Caco-2 (cell line): ENCODE measurements around the gene VWA2. TPM values are rescaled to one million over a fixed set of nuclear protein-coding genes. Genes with fewer than 3 reads are reported as not detected.
A peak's percentile ranks its signal among the peaks of the same experiment; 100 is the strongest.

Source experiments
- BruUV-seq: library from RNA; stranded (reverse); fragments of 400-500 nt; replicated peaks from 2 replicates; lab custom pipeline; 2021; lab: Mats Ljungman, UMichigan
- CTCF ChIA-PET: fragments of 300-600 bp; sonication (Branson Sonifier 250); formaldehyde crosslinking; loops from one replicate; lab custom pipeline; 2022; ENCODE audit warnings: antibody characterized with exemption; lab: Charles Lee
- POLR2A ChIA-PET: fragments of 300-600 bp; sonication (Branson Sonifier 250); formaldehyde crosslinking; loops from one replicate; lab custom pipeline; 2022; ENCODE audit warnings: antibody characterized with exemption; lab: Charles Lee
- DNase-seq, 2 experiments: peaks; one replicate each; pipeline versions ENCODE4 v3.0.0 to v3.0.0-alpha.2; 2020 to 2022
- H3K27me3 ChIP-seq: replicated peaks from 2 replicates; pipeline ENCODE4 v1.6.0; 2011; ENCODE audit warnings: low read length; ENCODE audit not compliant: control insufficient read depth, insufficient read depth
- H3K36me3 ChIP-seq: 2 replicates; pipeline ENCODE4 v1.5.1; 2011; ENCODE audit warnings: low read length; ENCODE audit not compliant: control insufficient read depth, insufficient read depth
- H3K4me1 ChIP-seq: fragments of 250-450 bp; sonication (Bioruptor Pico); 2 replicates; pipeline ENCODE4 v1.5.1; 2020; ENCODE audit warnings: mild to moderate bottlenecking
- H3K4me3 ChIP-seq: 2 replicates; pipeline ENCODE4 v1.5.1; 2011; ENCODE audit warnings: low read depth, mild to moderate bottlenecking, control low read depth, low read length
- H3K9me3 ChIP-seq: fragments of 250-450 bp; sonication (Bioruptor Pico); 2 replicates; pipeline ENCODE4 v1.5.1; 2020; ENCODE audit warnings: mild to moderate bottlenecking, moderate library complexity
- H3K27ac Mint-ChIP-seq: one replicate; pipeline ENCODE4 v1.8.0; 2022; ENCODE audit warnings: mixed read lengths; ENCODE audit not compliant: unreplicated experiment
- H3K27me3 Mint-ChIP-seq: one replicate; pipeline ENCODE4 v1.8.0; 2022; ENCODE audit warnings: mixed read lengths; ENCODE audit not compliant: insufficient read depth, unreplicated experiment
- H3K36me3 Mint-ChIP-seq: one replicate; pipeline ENCODE4 v1.8.0; 2022; ENCODE audit warnings: mild to moderate bottlenecking, mixed read lengths; ENCODE audit not compliant: insufficient read depth, unreplicated experiment
- H3K4me1 Mint-ChIP-seq: one replicate; pipeline ENCODE4 v1.8.0; 2022; ENCODE audit warnings: low read depth, mixed read lengths; ENCODE audit not compliant: unreplicated experiment
- H3K4me3 Mint-ChIP-seq: one replicate; pipeline ENCODE4 v1.8.0; 2022; ENCODE audit warnings: mild to moderate bottlenecking, moderate library complexity, mixed read lengths; ENCODE audit not compliant: unreplicated experiment
- H3K9me3 Mint-ChIP-seq: one replicate; pipeline ENCODE4 v1.8.0; 2022; ENCODE audit warnings: mixed read lengths; ENCODE audit not compliant: unreplicated experiment
- intact Hi-C: fragments of 100-400 bp; cut with micrococcal nuclease; formaldehyde crosslinking; loops from one replicate; pipeline ENCODE4 v1.10.0; 2022; ENCODE audit not compliant: unreplicated experiment
- total RNA-seq: library from RNA; stranded (reverse); gene quantifications from 2 replicates; pipeline ENCODE4 v1.2.3, GENCODE V29; 2022
- TF ChIP-seq, protein P1 (sequence below), 2 experiments: fragments of 200-600 bp in 1 of 2; IDR thresholded peaks; 1 replicate in 1 of 2; 2 replicates in 1 of 2; pipeline versions ENCODE4 v1.5.1 to v1.8.0; 2011 to 2022; ENCODE audit warnings: antibody characterized with exemption in 1 of 2, control low read depth in 1 of 2, inconsistent platforms in 1 of 2, low read depth in 1 of 2, low read length in 1 of 2, mild to moderate bottlenecking in 1 of 2, moderate library complexity in 1 of 2; ENCODE audit not compliant: insufficient read depth in 1 of 2, severe bottlenecking in 1 of 2, unreplicated experiment in 1 of 2

VWA2 gene
- total RNA-seq, 1 experiment from 2014 or later: 1.2 TPM

DNA sequence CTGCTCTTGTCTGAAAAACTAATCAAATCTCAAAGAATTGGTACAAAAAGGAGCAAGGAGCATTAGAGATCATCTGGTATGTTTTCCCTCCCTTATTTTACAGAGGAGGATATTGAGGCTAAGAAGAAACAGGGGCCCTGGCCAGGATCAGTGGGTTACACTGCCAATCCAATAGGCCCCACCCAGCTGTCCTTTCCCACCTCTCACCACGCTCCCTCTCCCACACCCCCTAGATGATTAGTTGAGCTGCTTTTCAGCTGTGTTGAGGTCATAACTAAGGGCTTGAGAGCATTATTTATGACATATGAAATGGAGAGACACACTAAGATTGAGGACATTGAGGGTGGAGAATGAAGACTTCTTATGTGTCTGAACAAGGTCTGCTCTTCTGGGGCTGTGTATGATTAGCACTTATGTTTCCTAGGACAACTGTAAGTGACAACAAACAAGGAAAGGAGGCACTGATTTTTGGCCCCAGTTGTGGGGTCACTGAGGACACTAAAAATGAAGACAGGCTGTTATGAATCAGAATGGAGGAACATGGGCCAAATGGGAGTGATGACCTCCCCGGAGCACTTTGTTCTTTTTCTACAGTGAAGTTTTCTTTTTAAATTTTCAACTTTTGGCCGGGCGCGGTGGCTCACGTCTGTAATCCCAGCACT lies 26.5 kb downstream of the VWA2 start:
- intact Hi-C loops: no loop called here
- Histone ChIP-seq H3K4me1 (peaks cover 3% of the 10 kb centered on the region; the same call in 1 of the 2 replicates), H3K36me3 (peaks cover 2% of the 10 kb centered on the region; the same call in 1 of the 2 replicates), H3K9me3 (no peaks in the 10 kb centered on the region), H3K4me3 (no peak overlapping the region), H3K27me3 (no peaks in the 10 kb centered on the region)
- no peak overlapping the region for H3K27ac Mint-ChIP-seq
- no peak for DNase-seq
- POLR2A ChIA-PET: no interaction called here
- no peaks in the 10 kb centered on the region for H3K36me3 Mint-ChIP-seq
- CTCF ChIA-PET: no interaction called here
- H3K4me3 Mint-ChIP-seq: no peak overlapping the region
- H3K4me1 Mint-ChIP-seq: peaks cover 3% of the 10 kb centered on the region
- TF ChIP-seq, protein P1, sequence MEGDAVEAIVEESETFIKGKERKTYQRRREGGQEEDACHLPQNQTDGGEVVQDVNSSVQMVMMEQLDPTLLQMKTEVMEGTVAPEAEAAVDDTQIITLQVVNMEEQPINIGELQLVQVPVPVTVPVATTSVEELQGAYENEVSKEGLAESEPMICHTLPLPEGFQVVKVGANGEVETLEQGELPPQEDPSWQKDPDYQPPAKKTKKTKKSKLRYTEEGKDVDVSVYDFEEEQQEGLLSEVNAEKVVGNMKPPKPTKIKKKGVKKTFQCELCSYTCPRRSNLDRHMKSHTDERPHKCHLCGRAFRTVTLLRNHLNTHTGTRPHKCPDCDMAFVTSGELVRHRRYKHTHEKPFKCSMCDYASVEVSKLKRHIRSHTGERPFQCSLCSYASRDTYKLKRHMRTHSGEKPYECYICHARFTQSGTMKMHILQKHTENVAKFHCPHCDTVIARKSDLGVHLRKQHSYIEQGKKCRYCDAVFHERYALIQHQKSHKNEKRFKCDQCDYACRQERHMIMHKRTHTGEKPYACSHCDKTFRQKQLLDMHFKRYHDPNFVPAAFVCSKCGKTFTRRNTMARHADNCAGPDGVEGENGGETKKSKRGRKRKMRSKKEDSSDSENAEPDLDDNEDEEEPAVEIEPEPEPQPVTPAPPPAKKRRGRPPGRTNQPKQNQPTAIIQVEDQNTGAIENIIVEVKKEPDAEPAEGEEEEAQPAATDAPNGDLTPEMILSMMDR (IDR thresholded peaks at IDR 0.05; ENCODE audit: insufficient read depth in 1 of 2, low read depth in 1 of 2, low read length in 1 of 2, severe bottlenecking in 1 of 2, unreplicated experiment in 1 of 2): no peak
- H3K9me3 Mint-ChIP-seq: no peaks in the 10 kb centered on the region
- no peaks in the 10 kb centered on the region for H3K27me3 Mint-ChIP-seq
- BruUV-seq: no TSS peak

DNA sequence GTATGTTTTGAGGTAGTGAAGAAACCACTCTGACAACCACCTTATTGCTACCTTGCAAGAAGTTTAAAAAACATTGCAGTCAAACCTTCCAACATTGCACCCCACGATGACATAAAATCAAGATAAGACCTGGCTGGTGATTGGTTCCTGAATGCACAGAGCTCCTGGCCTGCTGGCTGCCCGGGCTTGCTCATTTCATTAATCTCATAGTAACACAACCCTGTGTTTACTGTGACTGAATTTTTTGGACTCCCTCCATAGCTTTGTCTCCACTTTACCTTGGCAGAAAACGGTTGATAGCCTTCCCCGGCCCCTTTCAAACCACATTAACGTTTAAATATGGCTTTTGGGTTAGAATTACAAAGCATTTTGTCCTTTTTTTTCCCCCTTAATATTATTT lies 27.5 kb downstream of the VWA2 start:
- H3K9me3 Mint-ChIP-seq: no peaks in the 10 kb centered on the region
- POLR2A ChIA-PET: interaction anchor here (0.7 kb wide), 1 partner anchor 674 kb away, joined by 3 read pairs; no protein-coding TSS in a partner anchor
- H3K36me3 Mint-ChIP-seq: no peaks in the 10 kb centered on the region
- H3K36me3 ChIP-seq: peaks cover 2% of the 10 kb centered on the region; the same call in 1 of the 2 replicates
- no peak overlapping the region for H3K27ac Mint-ChIP-seq
- H3K27me3 Mint-ChIP-seq: no peaks in the 10 kb centered on the region
- intact Hi-C loops: no loop called here
- TF ChIP-seq, protein P1 (IDR thresholded peaks at IDR 0.05; ENCODE audit: insufficient read depth in 1 of 2, low read depth in 1 of 2, low read length in 1 of 2, severe bottlenecking in 1 of 2, unreplicated experiment in 1 of 2): no peak
- H3K4me1 Mint-ChIP-seq: peaks cover 12% of the 10 kb centered on the region
- peaks cover 13% of the 10 kb centered on the region for H3K4me1 ChIP-seq
- no peaks in the 10 kb centered on the region for H3K27me3 ChIP-seq
- H3K4me3 Mint-ChIP-seq: no peak overlapping the region
- no peak overlapping the region for H3K4me3 ChIP-seq
- CTCF ChIA-PET: no interaction called here
- no TSS peak for BruUV-seq
- H3K9me3 ChIP-seq: no peaks in the 10 kb centered on the region
- DNase-seq: no peak

DNA sequence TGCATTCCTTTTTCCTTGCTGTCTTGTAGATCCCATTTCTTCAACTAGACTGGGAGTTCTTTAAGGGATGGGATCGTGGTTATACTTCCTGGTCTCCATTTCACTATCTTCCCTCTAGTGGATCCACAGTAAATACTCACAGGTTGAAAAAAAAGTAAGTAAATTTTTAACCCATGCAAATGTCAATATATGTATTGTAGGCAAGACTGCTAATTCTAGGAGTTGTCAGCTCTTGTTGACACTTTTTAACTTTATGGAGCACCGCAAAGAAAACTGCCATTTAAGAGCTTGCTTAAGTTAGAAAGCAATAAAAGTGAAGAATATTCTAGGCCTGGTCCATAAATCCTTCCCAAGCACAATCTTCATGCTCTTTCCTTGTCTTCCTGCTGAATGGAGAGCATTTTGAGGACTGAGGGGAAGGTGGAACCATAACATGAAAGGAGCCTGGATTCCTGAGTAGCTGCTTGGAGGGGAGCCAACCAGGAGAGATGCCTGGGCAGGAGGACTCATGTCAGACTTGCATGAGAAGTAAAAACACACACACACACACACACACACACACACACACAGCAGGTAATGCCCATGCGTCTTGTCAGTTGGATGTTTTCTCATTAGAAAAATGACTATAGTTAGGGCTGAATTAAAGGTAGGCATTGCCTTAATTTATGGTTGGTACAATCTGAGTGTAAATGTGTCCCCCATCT lies 32.2 kb downstream of the VWA2 start:
- CTCF ChIA-PET: interaction anchor here (0.6 kb wide), 1 partner anchor 65 kb away, joined by 3 read pairs; no protein-coding TSS in a partner anchor
- Mint-ChIP-seq H3K27ac (peak overlapping the region; percentile 57), H3K36me3 (no peaks in the 10 kb centered on the region), H3K4me3 (peak overlapping the region; percentile 19), H3K27me3 (no peaks in the 10 kb centered on the region), H3K9me3 (no peaks in the 10 kb centered on the region), H3K4me1 (peaks cover 12% of the 10 kb centered on the region)
- no peak for DNase-seq
- peaks cover 16% of the 10 kb centered on the region for H3K4me1 ChIP-seq
- POLR2A ChIA-PET: no interaction called here
- no peak overlapping the region for H3K4me3 ChIP-seq
- no TSS peak for BruUV-seq
- peaks cover 2% of the 10 kb centered on the region; the same call in 1 of the 2 replicates for H3K36me3 ChIP-seq
- TF ChIP-seq, protein P1 (IDR thresholded peaks at IDR 0.05; ENCODE audit: insufficient read depth in 1 of 2, low read depth in 1 of 2, low read length in 1 of 2, severe bottlenecking in 1 of 2, unreplicated experiment in 1 of 2): no peak
- no peaks in the 10 kb centered on the region for H3K9me3 ChIP-seq
- intact Hi-C loops: no loop called here
- H3K27me3 ChIP-seq: no peaks in the 10 kb centered on the region
